Measurements from ENCODE around the gene SLC15A5. TPM values are rescaled to one million over a fixed set of nuclear protein-coding genes. Genes with fewer than 3 reads are reported as not detected.

The SLC15A5 gene
- polyA plus RNA-seq, 4 donors: not detected

- H3K36me3 ChIP-seq (ENCODE audit: control insufficient read depth in 3 of 3, insufficient read depth in 2 of 3, low read depth in 1 of 3, low read length in 3 of 3): no peaks in the 10 kb centered on the region
- H3K27ac ChIP-seq (ENCODE audit: low read depth in 1 of 3, low read length in 2 of 3): no peak overlapping the region
- no peaks in the 10 kb centered on the region for H3K27me3 ChIP-seq (ENCODE audit: control insufficient read depth in 3 of 3, insufficient read depth in 3 of 3, low read length in 3 of 3)
- DNase-seq: no peak
- H3K9me3 ChIP-seq (ENCODE audit: control insufficient read depth in 2 of 2, insufficient read depth in 1 of 2, low read depth in 1 of 2, low read length in 1 of 2): no peaks in the 10 kb centered on the region
- no peak for FAIRE-seq
- WGBS, 3 donors: 94 to 96% (median 95%) methylated on average over 3 of the region's 3 CpGs
- peaks cover 0 to under 1% (median 0%) of the 10 kb centered on the region in 3 donors for H3K4me1 ChIP-seq (ENCODE audit: control insufficient read depth in 3 of 3, insufficient read depth in 2 of 3, low read depth in 1 of 3, low read length in 2 of 3)
- H3K4me3 ChIP-seq (ENCODE audit: low read depth in 1 of 3, low read length in 3 of 3): no peak overlapping the region
Observed at GRCh38 chr12:16224196-16224595, 53.3 kb downstream of the SLC15A5 start.

GRCh38 chr12:16221776-16222175 lies 55.7 kb downstream of the SLC15A5 start:
- no peaks in the 10 kb centered on the region for H3K36me3 ChIP-seq (ENCODE audit: control insufficient read depth in 3 of 3, insufficient read depth in 2 of 3, low read depth in 1 of 3, low read length in 3 of 3)
- FAIRE-seq (no peak), DNase-seq (no peak)
- H3K27ac ChIP-seq (ENCODE audit: low read depth in 1 of 3, low read length in 2 of 3): no peak overlapping the region
- 91 to 96% (median 92%) methylated on average over 2 of the region's 2 CpGs for WGBS, 3 donors
- no peaks in the 10 kb centered on the region for H3K9me3 ChIP-seq (ENCODE audit: control insufficient read depth in 2 of 2, insufficient read depth in 1 of 2, low read depth in 1 of 2, low read length in 1 of 2)
- H3K4me3 ChIP-seq (ENCODE audit: low read depth in 1 of 3, low read length in 3 of 3): no peak overlapping the region
- peaks cover 0 to 11% (median 0%) of the 10 kb centered on the region in 3 donors for H3K4me1 ChIP-seq (ENCODE audit: control insufficient read depth in 3 of 3, insufficient read depth in 2 of 3, low read depth in 1 of 3, low read length in 2 of 3)
- no peaks in the 10 kb centered on the region for H3K27me3 ChIP-seq (ENCODE audit: control insufficient read depth in 3 of 3, insufficient read depth in 3 of 3, low read length in 3 of 3)

GRCh38 chr12:16220120-16220519 lies 57.4 kb downstream of the SLC15A5 start:
- peaks cover 0 to 11% (median 0%) of the 10 kb centered on the region in 3 donors for H3K4me1 ChIP-seq (ENCODE audit: control insufficient read depth in 3 of 3, insufficient read depth in 2 of 3, low read depth in 1 of 3, low read length in 2 of 3)
- no peak overlapping the region for H3K4me3 ChIP-seq (ENCODE audit: low read depth in 1 of 3, low read length in 3 of 3)
- DNase-seq (no peak), FAIRE-seq (no peak)
- no peaks in the 10 kb centered on the region for H3K27me3 ChIP-seq (ENCODE audit: control insufficient read depth in 3 of 3, insufficient read depth in 3 of 3, low read length in 3 of 3)
- no peaks in the 10 kb centered on the region for H3K36me3 ChIP-seq (ENCODE audit: control insufficient read depth in 3 of 3, insufficient read depth in 2 of 3, low read depth in 1 of 3, low read length in 3 of 3)
- no peaks in the 10 kb centered on the region for H3K9me3 ChIP-seq (ENCODE audit: control insufficient read depth in 2 of 2, insufficient read depth in 1 of 2, low read depth in 1 of 2, low read length in 1 of 2)
- no peak overlapping the region for H3K27ac ChIP-seq (ENCODE audit: low read depth in 1 of 3, low read length in 2 of 3)

- Histone ChIP-seq H3K9me3 (ENCODE audit: control insufficient read depth in 2 of 2, insufficient read depth in 1 of 2, low read depth in 1 of 2, low read length in 1 of 2) (no peaks in the 10 kb centered on the region), H3K27ac (ENCODE audit: low read depth in 1 of 3, low read length in 2 of 3) (peak overlapping the region in 1 of 3 donors; percentile 23), H3K4me3 (ENCODE audit: low read depth in 1 of 3, low read length in 3 of 3) (no peak overlapping the region), H3K4me1 (ENCODE audit: control insufficient read depth in 3 of 3, insufficient read depth in 2 of 3, low read depth in 1 of 3, low read length in 2 of 3) (peaks cover 0 to 11% (median 0%) of the 10 kb centered on the region in 3 donors), H3K36me3 (ENCODE audit: control insufficient read depth in 3 of 3, insufficient read depth in 2 of 3, low read depth in 1 of 3, low read length in 3 of 3) (no peaks in the 10 kb centered on the region), H3K27me3 (ENCODE audit: control insufficient read depth in 3 of 3, insufficient read depth in 3 of 3, low read length in 3 of 3) (no peaks in the 10 kb centered on the region)
- WGBS, 3 donors: 24 to 54% (median 36%) methylated on average over 6 of the region's 6 CpGs
- FAIRE-seq (no peak), DNase-seq (peak; percentile 37)
Observed at GRCh38 chr12:16218934-16219751, 58.3 kb downstream of the SLC15A5 start.

- FAIRE-seq (no peak), DNase-seq (no peak)
- Histone ChIP-seq H3K36me3 (ENCODE audit: control insufficient read depth in 3 of 3, insufficient read depth in 2 of 3, low read depth in 1 of 3, low read length in 3 of 3) (no peaks in the 10 kb centered on the region), H3K4me3 (ENCODE audit: low read depth in 1 of 3, low read length in 3 of 3) (no peak overlapping the region), H3K4me1 (ENCODE audit: control insufficient read depth in 3 of 3, insufficient read depth in 2 of 3, low read depth in 1 of 3, low read length in 2 of 3) (peaks cover 0 to 11% (median 0%) of the 10 kb centered on the region in 3 donors), H3K9me3 (ENCODE audit: control insufficient read depth in 2 of 2, insufficient read depth in 1 of 2, low read depth in 1 of 2, low read length in 1 of 2) (no peaks in the 10 kb centered on the region), H3K27me3 (ENCODE audit: control insufficient read depth in 3 of 3, insufficient read depth in 3 of 3, low read length in 3 of 3) (no peaks in the 10 kb centered on the region), H3K27ac (ENCODE audit: low read depth in 1 of 3, low read length in 2 of 3) (no peak overlapping the region)
- 78 to 91% (median 79%) methylated on average over 6 of the region's 6 CpGs for WGBS, 3 donors
Observed at GRCh38 chr12:16218234-16218633, 59.3 kb downstream of the SLC15A5 start.

- no peaks in the 10 kb centered on the region for H3K9me3 ChIP-seq (ENCODE audit: control insufficient read depth in 2 of 2, insufficient read depth in 1 of 2, low read depth in 1 of 2, low read length in 1 of 2)
- H3K27me3 ChIP-seq (ENCODE audit: control insufficient read depth in 3 of 3, insufficient read depth in 3 of 3, low read length in 3 of 3): no peaks in the 10 kb centered on the region
- no peaks in the 10 kb centered on the region for H3K4me1 ChIP-seq (ENCODE audit: control insufficient read depth in 3 of 3, insufficient read depth in 2 of 3, low read depth in 1 of 3, low read length in 2 of 3)
- no peak overlapping the region for H3K4me3 ChIP-seq (ENCODE audit: low read depth in 1 of 3, low read length in 3 of 3)
- H3K36me3 ChIP-seq (ENCODE audit: control insufficient read depth in 3 of 3, insufficient read depth in 2 of 3, low read depth in 1 of 3, low read length in 3 of 3): no peaks in the 10 kb centered on the region
- FAIRE-seq (no peak), DNase-seq (no peak)
- WGBS, 3 donors: 87 to 95% (median 93%) methylated on average over 2 of the region's 2 CpGs
- H3K27ac ChIP-seq (ENCODE audit: low read depth in 1 of 3, low read length in 2 of 3): no peak overlapping the region
Observed at GRCh38 chr12:16211731-16212130, 65.8 kb downstream of the SLC15A5 start.

- 39 to 54% (median 48%) methylated on average over 3 of the region's 3 CpGs for WGBS, 3 donors
- FAIRE-seq: no peak
Observed at GRCh38 chr12:16198884-16199283, 78.6 kb downstream of the SLC15A5 start.

GRCh38 chr12:16197600-16197999 lies 79.9 kb downstream of the SLC15A5 start:
- WGBS, 3 donors: 53 to 76% (median 57%) methylated on average over 4 of the region's 4 CpGs
- H3K4me1 ChIP-seq (ENCODE audit: control insufficient read depth in 3 of 3, insufficient read depth in 2 of 3, low read depth in 1 of 3, low read length in 2 of 3): no peaks in the 10 kb centered on the region
- FAIRE-seq (no peak), DNase-seq (no peak)
- H3K27ac ChIP-seq (ENCODE audit: low read depth in 1 of 3, low read length in 2 of 3): no peak overlapping the region
- no peaks in the 10 kb centered on the region for H3K36me3 ChIP-seq (ENCODE audit: control insufficient read depth in 3 of 3, insufficient read depth in 2 of 3, low read depth in 1 of 3, low read length in 3 of 3)
- no peaks in the 10 kb centered on the region for H3K9me3 ChIP-seq (ENCODE audit: control insufficient read depth in 2 of 2, insufficient read depth in 1 of 2, low read depth in 1 of 2, low read length in 1 of 2)
- H3K4me3 ChIP-seq (ENCODE audit: low read depth in 1 of 3, low read length in 3 of 3): no peak overlapping the region
- H3K27me3 ChIP-seq (ENCODE audit: control insufficient read depth in 3 of 3, insufficient read depth in 3 of 3, low read length in 3 of 3): no peaks in the 10 kb centered on the region

More at GRCh38 chr12:16198884-16199283, 78.6 kb downstream of the SLC15A5 start:
- Histone ChIP-seq H3K4me1 (ENCODE audit: control insufficient read depth in 3 of 3, insufficient read depth in 2 of 3, low read depth in 1 of 3, low read length in 2 of 3) (no peaks in the 10 kb centered on the region), H3K36me3 (ENCODE audit: control insufficient read depth in 3 of 3, insufficient read depth in 2 of 3, low read depth in 1 of 3, low read length in 3 of 3) (no peaks in the 10 kb centered on the region), H3K27me3 (ENCODE audit: control insufficient read depth in 3 of 3, insufficient read depth in 3 of 3, low read length in 3 of 3) (no peaks in the 10 kb centered on the region), H3K9me3 (ENCODE audit: control insufficient read depth in 2 of 2, insufficient read depth in 1 of 2, low read depth in 1 of 2, low read length in 1 of 2) (no peaks in the 10 kb centered on the region), H3K4me3 (ENCODE audit: low read depth in 1 of 3, low read length in 3 of 3) (no peak overlapping the region), H3K27ac (ENCODE audit: low read depth in 1 of 3, low read length in 2 of 3) (no peak overlapping the region)
- no peak for DNase-seq

- no peak overlapping the region for H3K27ac ChIP-seq (ENCODE audit: low read depth in 1 of 3, low read length in 2 of 3)
- DNase-seq: peak in 1 of 2 donors; percentile 63
- no peak for FAIRE-seq
- H3K27me3 ChIP-seq (ENCODE audit: control insufficient read depth in 3 of 3, insufficient read depth in 3 of 3, low read length in 3 of 3): no peaks in the 10 kb centered on the region
- WGBS, 3 donors: 13 to 42% (median 28%) methylated on average over 5 of the region's 5 CpGs
- H3K4me1 ChIP-seq (ENCODE audit: control insufficient read depth in 3 of 3, insufficient read depth in 2 of 3, low read depth in 1 of 3, low read length in 2 of 3): no peaks in the 10 kb centered on the region
- no peaks in the 10 kb centered on the region for H3K36me3 ChIP-seq (ENCODE audit: control insufficient read depth in 3 of 3, insufficient read depth in 2 of 3, low read depth in 1 of 3, low read length in 3 of 3)
- no peaks in the 10 kb centered on the region for H3K9me3 ChIP-seq (ENCODE audit: control insufficient read depth in 2 of 2, insufficient read depth in 1 of 2, low read depth in 1 of 2, low read length in 1 of 2)
- H3K4me3 ChIP-seq (ENCODE audit: low read depth in 1 of 3, low read length in 3 of 3): no peak overlapping the region
Observed at GRCh38 chr12:16189849-16190248, 87.6 kb downstream of the SLC15A5 start.
